ENCODE results near the gene GJB3.

DNA sequence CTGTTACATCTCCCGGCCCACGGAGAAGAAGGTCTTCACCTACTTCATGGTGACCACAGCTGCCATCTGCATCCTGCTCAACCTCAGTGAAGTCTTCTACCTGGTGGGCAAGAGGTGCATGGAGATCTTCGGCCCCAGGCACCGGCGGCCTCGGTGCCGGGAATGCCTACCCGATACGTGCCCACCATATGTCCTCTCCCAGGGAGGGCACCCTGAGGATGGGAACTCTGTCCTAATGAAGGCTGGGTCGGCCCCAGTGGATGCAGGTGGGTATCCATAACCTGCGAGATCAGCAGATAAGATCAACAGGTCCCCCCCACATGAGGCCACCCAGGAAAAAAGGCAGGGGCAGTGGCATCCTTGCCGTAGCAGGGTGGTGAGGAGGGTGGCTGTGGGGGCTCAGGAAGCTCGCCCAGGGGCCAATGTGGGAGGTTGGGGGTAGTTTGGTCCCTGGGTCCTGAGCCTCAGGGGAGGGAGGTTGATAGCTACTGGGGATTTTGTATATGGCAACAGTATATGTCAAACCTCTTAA is 19.2 kb upstream of the GJB3 start:
- no peak for TF ChIP-seq SMARCA5 (IDR thresholded peaks at IDR 0.05)
- no peak for TF ChIP-seq ZNF274 (IDR thresholded peaks at IDR 0.05; ENCODE audit: insufficient read depth, insufficient read length)
- TF ChIP-seq ZZZ3 (IDR thresholded peaks at IDR 0.05; ENCODE audit: control insufficient read depth, insufficient read length, low read depth) = no peak
- TF ChIP-seq, protein P1, sequence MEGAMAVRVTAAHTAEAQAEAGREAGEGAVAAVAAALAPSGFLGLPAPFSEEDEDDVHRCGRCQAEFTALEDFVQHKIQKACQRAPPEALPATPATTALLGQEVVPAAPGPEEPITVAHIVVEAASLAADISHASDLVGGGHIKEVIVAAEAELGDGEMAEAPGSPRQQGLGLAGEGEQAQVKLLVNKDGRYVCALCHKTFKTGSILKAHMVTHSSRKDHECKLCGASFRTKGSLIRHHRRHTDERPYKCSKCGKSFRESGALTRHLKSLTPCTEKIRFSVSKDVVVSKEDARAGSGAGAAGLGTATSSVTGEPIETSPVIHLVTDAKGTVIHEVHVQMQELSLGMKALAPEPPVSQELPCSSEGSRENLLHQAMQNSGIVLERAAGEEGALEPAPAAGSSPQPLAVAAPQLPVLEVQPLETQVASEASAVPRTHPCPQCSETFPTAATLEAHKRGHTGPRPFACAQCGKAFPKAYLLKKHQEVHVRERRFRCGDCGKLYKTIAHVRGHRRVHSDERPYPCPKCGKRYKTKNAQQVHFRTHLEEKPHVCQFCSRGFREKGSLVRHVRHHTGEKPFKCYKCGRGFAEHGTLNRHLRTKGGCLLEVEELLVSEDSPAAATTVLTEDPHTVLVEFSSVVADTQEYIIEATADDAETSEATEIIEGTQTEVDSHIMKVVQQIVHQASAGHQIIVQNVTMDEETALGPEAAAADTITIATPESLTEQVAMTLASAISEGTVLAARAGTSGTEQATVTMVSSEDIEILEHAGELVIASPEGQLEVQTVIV (IDR thresholded peaks at IDR 0.05; ENCODE audit: borderline replicate concordance, partially characterized antibody) = no peak
- TF ChIP-seq SIN3A (IDR thresholded peaks at IDR 0.05; ENCODE audit: low read depth, low read length) = no peak
- no peak for TF ChIP-seq TARDBP (IDR thresholded peaks at IDR 0.05; ENCODE audit: borderline replicate concordance)
- no peak for TF ChIP-seq SRF (IDR thresholded peaks at IDR 0.05; ENCODE audit: low read depth in 2 of 2, low read length in 2 of 2)
- no peak for TF ChIP-seq MYB (IDR thresholded peaks at IDR 0.05; ENCODE audit: borderline replicate concordance, low read depth, low read length)
- no peak for TF ChIP-seq HDAC2 (IDR thresholded peaks at IDR 0.05)
- no peak for TF ChIP-seq POLR2A (IDR thresholded peaks at IDR 0.05; ENCODE audit: low read depth, low read length)
- TF ChIP-seq, protein P2, sequence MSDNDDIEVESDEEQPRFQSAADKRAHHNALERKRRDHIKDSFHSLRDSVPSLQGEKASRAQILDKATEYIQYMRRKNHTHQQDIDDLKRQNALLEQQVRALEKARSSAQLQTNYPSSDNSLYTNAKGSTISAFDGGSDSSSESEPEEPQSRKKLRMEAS (IDR thresholded peaks at IDR 0.05; ENCODE audit: low read depth, low read length) = no peak
- TF ChIP-seq, protein P3, sequence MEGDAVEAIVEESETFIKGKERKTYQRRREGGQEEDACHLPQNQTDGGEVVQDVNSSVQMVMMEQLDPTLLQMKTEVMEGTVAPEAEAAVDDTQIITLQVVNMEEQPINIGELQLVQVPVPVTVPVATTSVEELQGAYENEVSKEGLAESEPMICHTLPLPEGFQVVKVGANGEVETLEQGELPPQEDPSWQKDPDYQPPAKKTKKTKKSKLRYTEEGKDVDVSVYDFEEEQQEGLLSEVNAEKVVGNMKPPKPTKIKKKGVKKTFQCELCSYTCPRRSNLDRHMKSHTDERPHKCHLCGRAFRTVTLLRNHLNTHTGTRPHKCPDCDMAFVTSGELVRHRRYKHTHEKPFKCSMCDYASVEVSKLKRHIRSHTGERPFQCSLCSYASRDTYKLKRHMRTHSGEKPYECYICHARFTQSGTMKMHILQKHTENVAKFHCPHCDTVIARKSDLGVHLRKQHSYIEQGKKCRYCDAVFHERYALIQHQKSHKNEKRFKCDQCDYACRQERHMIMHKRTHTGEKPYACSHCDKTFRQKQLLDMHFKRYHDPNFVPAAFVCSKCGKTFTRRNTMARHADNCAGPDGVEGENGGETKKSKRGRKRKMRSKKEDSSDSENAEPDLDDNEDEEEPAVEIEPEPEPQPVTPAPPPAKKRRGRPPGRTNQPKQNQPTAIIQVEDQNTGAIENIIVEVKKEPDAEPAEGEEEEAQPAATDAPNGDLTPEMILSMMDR (IDR thresholded peaks at IDR 0.05 in 2 of 3, conservative IDR thresholded peaks at IDR 0.05 in 1 of 3; ENCODE audit: control insufficient read depth in 2 of 3, extremely low read depth in 1 of 3, insufficient read depth in 1 of 3, low read depth in 3 of 3, low read length in 3 of 3) = no peak
